Ascending aorta (tissue), 2 donors: Measurements from ENCODE around the gene MKX. TPM values are rescaled to one million over a fixed set of nuclear protein-coding genes. Genes with fewer than 3 reads are reported as not detected.

Source experiments
- DNase-seq, 2 donors: peaks; one replicate each; pipeline ENCODE4 v3.0.0-alpha.2; 2019; ENCODE audit warnings: low spot score in 2 of 2
- H3K27ac ChIP-seq, 2 donors: fragments of 200-600 bp; sonication (generic); one replicate each; pipeline ENCODE4 v1.5.1; 2016 to 2017; ENCODE audit warnings: mild to moderate bottlenecking in 1 of 2
- H3K27me3 ChIP-seq: fragments of 200-600 bp; sonication (generic); one replicate; pipeline ENCODE4 v1.5.1; 2017
- H3K36me3 ChIP-seq, 2 donors: fragments of 200-600 bp; sonication (generic); one replicate each; pipeline ENCODE4 v1.5.1; 2016
- H3K4me1 ChIP-seq, 2 donors: fragments of 200-600 bp; sonication (generic); one replicate each; pipeline ENCODE4 v1.5.1; 2016 to 2017; ENCODE audit warnings: mild to moderate bottlenecking in 1 of 2
- H3K4me3 ChIP-seq, 2 donors: fragments of 200-600 bp; sonication (generic); one replicate each; pipeline ENCODE4 v1.5.1; 2016 to 2017; ENCODE audit warnings: mild to moderate bottlenecking in 1 of 2
- H3K9me3 ChIP-seq, 2 donors: fragments of 200-600 bp; sonication (generic); one replicate each; pipeline ENCODE4 v1.5.1; 2016
- intact Hi-C: fragments of 100-400 bp; cut with DNase I; formaldehyde crosslinking; loops from one replicate; pipeline ENCODE4 v1.15.1; 2023
- total RNA-seq: library from RNA; depleted of rRNA; stranded (reverse); fragments of >200 nt; gene quantifications from one replicate; pipeline ENCODE4 v1.1.0, GENCODE V29; 2016
- TF ChIP-seq, protein P1 (sequence below), 3 experiments: fragments of 200-600 bp in 2 of 3; fragments of 450-650 bp in 1 of 3; sonication (generic) in 2 of 3; IDR thresholded peaks; one replicate each; pipeline ENCODE4 v1.5.1; 2016 to 2019; ENCODE audit warnings: antibody characterized with exemption in 3 of 3, mild to moderate bottlenecking in 1 of 3, moderate library complexity in 1 of 3

The MKX gene
- total RNA-seq, 1 donor from 2014 or later, result 15.8 TPM

DNA sequence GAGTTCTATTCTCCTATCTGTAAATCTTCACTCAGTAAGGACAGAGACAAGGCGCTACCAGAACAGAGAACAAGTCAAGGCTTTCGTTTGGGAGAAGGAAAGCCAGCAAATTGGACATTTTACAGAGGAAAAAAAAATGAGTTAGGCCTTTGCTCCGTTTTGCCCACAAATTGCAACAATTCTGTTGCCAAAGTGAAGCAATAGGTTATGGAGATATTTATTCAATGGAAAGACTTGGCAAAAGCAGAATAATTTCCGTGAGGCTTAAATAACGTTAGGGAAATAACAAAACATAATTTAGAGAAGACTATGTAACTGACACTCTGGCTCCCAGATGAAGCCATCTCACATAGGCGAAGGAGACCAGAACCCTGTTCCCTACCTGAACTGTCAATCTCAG lies 67.5 kb downstream of the MKX start:
- DNase-seq, result no peak
- Histone ChIP-seq H3K4me1 (peaks cover 0 to 3% of the 10 kb centered on the region in 2 donors), H3K9me3 (no peaks in the 10 kb centered on the region), H3K27ac (no peak overlapping the region), H3K36me3 (peaks cover 0 to 6% of the 10 kb centered on the region in 2 donors), H3K4me3 (no peak overlapping the region), H3K27me3 (no peaks in the 10 kb centered on the region)
- intact Hi-C loops, result no loop called here
- TF ChIP-seq, protein P1, sequence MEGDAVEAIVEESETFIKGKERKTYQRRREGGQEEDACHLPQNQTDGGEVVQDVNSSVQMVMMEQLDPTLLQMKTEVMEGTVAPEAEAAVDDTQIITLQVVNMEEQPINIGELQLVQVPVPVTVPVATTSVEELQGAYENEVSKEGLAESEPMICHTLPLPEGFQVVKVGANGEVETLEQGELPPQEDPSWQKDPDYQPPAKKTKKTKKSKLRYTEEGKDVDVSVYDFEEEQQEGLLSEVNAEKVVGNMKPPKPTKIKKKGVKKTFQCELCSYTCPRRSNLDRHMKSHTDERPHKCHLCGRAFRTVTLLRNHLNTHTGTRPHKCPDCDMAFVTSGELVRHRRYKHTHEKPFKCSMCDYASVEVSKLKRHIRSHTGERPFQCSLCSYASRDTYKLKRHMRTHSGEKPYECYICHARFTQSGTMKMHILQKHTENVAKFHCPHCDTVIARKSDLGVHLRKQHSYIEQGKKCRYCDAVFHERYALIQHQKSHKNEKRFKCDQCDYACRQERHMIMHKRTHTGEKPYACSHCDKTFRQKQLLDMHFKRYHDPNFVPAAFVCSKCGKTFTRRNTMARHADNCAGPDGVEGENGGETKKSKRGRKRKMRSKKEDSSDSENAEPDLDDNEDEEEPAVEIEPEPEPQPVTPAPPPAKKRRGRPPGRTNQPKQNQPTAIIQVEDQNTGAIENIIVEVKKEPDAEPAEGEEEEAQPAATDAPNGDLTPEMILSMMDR (IDR thresholded peaks at IDR 0.05), result no peak

DNA sequence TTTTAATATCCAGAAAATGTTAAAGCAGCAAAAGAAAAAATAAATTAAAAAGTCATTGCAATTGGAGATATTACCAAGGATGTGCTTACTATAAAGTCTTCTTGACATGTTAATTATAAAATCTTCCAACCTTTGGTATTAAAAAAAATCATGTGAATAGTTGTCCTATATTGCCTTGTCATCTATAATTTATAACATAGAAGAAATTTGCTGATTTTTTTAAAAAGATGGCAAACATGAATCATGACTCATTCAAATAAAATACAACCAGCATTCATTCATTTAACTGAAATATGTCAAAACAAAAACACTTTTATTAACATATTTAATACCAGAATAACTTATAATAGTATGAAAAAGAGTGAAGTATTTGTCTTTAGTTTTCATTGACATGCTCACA lies 72.6 kb downstream of the MKX start:
- Histone ChIP-seq H3K4me1 (no peaks in the 10 kb centered on the region), H3K9me3 (no peaks in the 10 kb centered on the region), H3K27ac (no peak overlapping the region), H3K27me3 (no peaks in the 10 kb centered on the region), H3K36me3 (peaks cover 0 to 6% of the 10 kb centered on the region in 2 donors), H3K4me3 (no peak overlapping the region)
- TF ChIP-seq, protein P1 (IDR thresholded peaks at IDR 0.05), result no peak
- no peak for DNase-seq
- intact Hi-C loops, result no loop called here

DNA sequence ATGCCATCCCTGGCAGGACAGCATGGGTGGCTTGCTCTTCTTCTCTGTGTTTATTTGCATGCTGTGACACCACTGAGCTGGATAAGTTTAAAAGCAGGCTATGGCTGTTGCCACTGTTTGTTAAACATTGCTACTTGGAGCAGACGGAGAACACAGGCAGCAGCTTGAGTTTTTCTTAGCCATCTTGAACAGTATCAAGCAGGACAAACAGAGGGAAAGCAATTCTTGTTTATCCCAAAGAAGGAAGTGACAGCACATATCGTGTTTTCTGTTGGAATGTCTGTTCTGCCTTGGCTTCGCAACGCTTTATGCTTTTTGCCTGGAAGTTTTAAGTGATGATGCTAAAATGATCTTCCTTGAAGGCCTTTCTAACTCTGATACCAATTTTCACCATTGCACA lies 73.8 kb downstream of the MKX start:
- Histone ChIP-seq H3K9me3 (no peaks in the 10 kb centered on the region), H3K4me3 (no peak overlapping the region)
- no peak for DNase-seq

DNA sequence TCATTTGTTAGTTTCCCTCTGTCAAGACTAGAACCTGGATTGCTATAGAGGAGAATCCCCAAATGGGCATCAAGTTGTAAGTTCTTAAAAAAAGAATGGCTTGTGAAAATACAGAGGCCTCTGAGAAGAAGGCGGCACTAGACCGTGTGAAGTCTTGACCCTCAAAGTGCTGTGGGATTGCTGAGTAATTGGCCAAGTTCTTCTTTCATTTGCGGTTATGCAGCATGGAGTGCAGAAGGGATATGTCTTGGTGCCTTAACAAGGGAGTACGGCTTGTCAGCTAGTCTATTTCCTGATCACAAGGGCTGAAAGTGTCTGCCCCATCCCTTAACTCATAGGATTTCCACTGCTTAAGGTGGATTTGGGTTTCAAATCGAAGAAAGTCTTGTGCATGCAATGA lies 81.2 kb downstream of the MKX start:
- no peaks in the 10 kb centered on the region for H3K36me3 ChIP-seq
- TF ChIP-seq, protein P1 (IDR thresholded peaks at IDR 0.05), result no peak
- H3K4me1 ChIP-seq, result no peaks in the 10 kb centered on the region
- H3K27me3 ChIP-seq, result no peaks in the 10 kb centered on the region
- DNase-seq, result no peak
- no peaks in the 10 kb centered on the region for H3K9me3 ChIP-seq
- intact Hi-C loops, result no loop called here
- no peak overlapping the region for H3K4me3 ChIP-seq
- H3K27ac ChIP-seq, result no peak overlapping the region

More for the DNA sequence above, 73.8 kb downstream of the MKX start:
- H3K27me3 ChIP-seq, result no peaks in the 10 kb centered on the region
- H3K4me1 ChIP-seq, result no peaks in the 10 kb centered on the region
- intact Hi-C loops, result no loop called here
- TF ChIP-seq, protein P1 (IDR thresholded peaks at IDR 0.05), result no peak
- H3K27ac ChIP-seq, result no peak overlapping the region
- H3K36me3 ChIP-seq, result peaks cover 0 to 6% of the 10 kb centered on the region in 2 donors

DNA sequence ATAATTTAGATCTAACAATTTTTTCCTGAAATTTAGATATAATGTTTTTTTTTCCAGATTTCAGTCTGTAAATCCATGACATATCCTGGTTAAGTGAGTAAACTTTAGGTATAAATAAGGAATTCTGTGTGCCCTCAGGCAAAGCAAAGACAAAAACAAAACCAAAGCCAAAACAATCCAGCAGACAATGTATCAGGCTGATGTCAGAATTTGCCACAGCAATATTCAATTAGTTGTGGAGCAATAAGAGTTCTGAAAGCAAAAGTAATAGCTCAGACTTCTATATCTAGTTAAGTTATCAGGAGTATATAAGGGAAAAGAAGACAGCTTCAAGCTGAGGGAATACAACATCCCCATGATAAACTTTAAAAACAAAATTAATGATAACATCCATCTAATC lies 82.0 kb downstream of the MKX start:
- no peak for DNase-seq
- H3K4me3 ChIP-seq, result no peak overlapping the region
- H3K9me3 ChIP-seq, result no peaks in the 10 kb centered on the region
- H3K27me3 ChIP-seq, result no peaks in the 10 kb centered on the region
- TF ChIP-seq, protein P1 (IDR thresholded peaks at IDR 0.05), result no peak
- intact Hi-C loops, result no loop called here
- H3K4me1 ChIP-seq, result no peaks in the 10 kb centered on the region
- no peak overlapping the region for H3K27ac ChIP-seq
- H3K36me3 ChIP-seq, result no peaks in the 10 kb centered on the region
